IgD-negative memory B cell (primary cell): ENCODE measurements around the gene IPO13. TPM values are rescaled to one million over a fixed set of nuclear protein-coding genes. Genes with fewer than 3 reads are reported as not detected.

Experiments used
- H3K27ac Mint-ChIP-seq, 3 donors: one replicate each; pipeline ENCODE4 v1.8.0; 2020 to 2022; ENCODE audit warnings: mild to moderate bottlenecking in 3 of 3, mixed read lengths in 3 of 3, moderate library complexity in 1 of 3
- H3K27me3 Mint-ChIP-seq: one replicate; pipeline ENCODE4 v1.8.0; 2021; ENCODE audit warnings: mixed read lengths
- H3K36me3 Mint-ChIP-seq: one replicate; pipeline ENCODE4 v1.8.0; 2020; ENCODE audit warnings: mild to moderate bottlenecking, mixed read lengths
- H3K4me1 Mint-ChIP-seq, 3 donors: one replicate each; pipeline ENCODE4 v1.8.0; 2020 to 2022; ENCODE audit warnings: mixed read lengths in 3 of 3, mild to moderate bottlenecking in 1 of 3
- H3K4me3 Mint-ChIP-seq, 4 donors: one replicate each; pipeline ENCODE4 v1.8.0; 2020 to 2022; ENCODE audit warnings: mild to moderate bottlenecking in 4 of 4, mixed read lengths in 4 of 4, moderate library complexity in 3 of 4
- H3K9me3 Mint-ChIP-seq, 3 donors: one replicate each; pipeline ENCODE4 v1.8.0; 2020 to 2021; ENCODE audit warnings: mixed read lengths in 3 of 3, mild to moderate bottlenecking in 1 of 3
- polyA plus RNA-seq: library from polyadenylated mRNA; unstranded; fragments of 300-500 nt; fragmentation: Illumina TruSeq; gene quantifications from one replicate; pipeline ENCODE4 v1.2.3, GENCODE V29; 2021

The IPO13 gene
- polyA plus RNA-seq, 1 donor from 2014 or later, result 14.9 TPM

- Mint-ChIP-seq H3K27me3 (no peaks in the 10 kb centered on the region), H3K36me3 (peaks cover 3% of the 10 kb centered on the region), H3K4me1 (peaks cover 4 to 10% (median 8%) of the 10 kb centered on the region in 3 donors), H3K9me3 (no peaks in the 10 kb centered on the region), H3K4me3 (no peak overlapping the region), H3K27ac (no peak overlapping the region)
Measured at GRCh38 chr1:43953361-43953760, 6.6 kb downstream of the IPO13 start.

- Mint-ChIP-seq H3K4me1 (peaks cover 0 to 6% (median 6%) of the 10 kb centered on the region in 3 donors), H3K27me3 (no peaks in the 10 kb centered on the region), H3K4me3 (no peak overlapping the region), H3K9me3 (no peaks in the 10 kb centered on the region), H3K27ac (no peak overlapping the region), H3K36me3 (peaks cover 3% of the 10 kb centered on the region)
Measured at GRCh38 chr1:43954036-43954435, 7.3 kb downstream of the IPO13 start.

GRCh38 chr1:43956234-43956633 is 9.5 kb downstream of the IPO13 start:
- Mint-ChIP-seq H3K4me1 (no peaks in the 10 kb centered on the region), H3K27me3 (no peaks in the 10 kb centered on the region), H3K9me3 (no peaks in the 10 kb centered on the region), H3K4me3 (no peak overlapping the region), H3K27ac (no peak overlapping the region), H3K36me3 (peaks cover 2% of the 10 kb centered on the region)

GRCh38 chr1:43957407-43958040 is 10.8 kb downstream of the IPO13 start:
- Mint-ChIP-seq H3K4me3 (no peak overlapping the region), H3K9me3 (no peaks in the 10 kb centered on the region), H3K27me3 (no peaks in the 10 kb centered on the region), H3K36me3 (peaks cover 2% of the 10 kb centered on the region), H3K27ac (peak overlapping the region in 1 of 3 donors; percentile 14), H3K4me1 (no peaks in the 10 kb centered on the region)

- Mint-ChIP-seq H3K9me3 (no peaks in the 10 kb centered on the region), H3K4me1 (no peaks in the 10 kb centered on the region), H3K4me3 (no peak overlapping the region), H3K27me3 (no peaks in the 10 kb centered on the region), H3K36me3 (peaks cover 2% of the 10 kb centered on the region), H3K27ac (no peak overlapping the region)
Measured at GRCh38 chr1:43958351-43959255, 11.9 kb downstream of the IPO13 start.

- Mint-ChIP-seq H3K36me3 (peaks cover 2% of the 10 kb centered on the region), H3K27ac (no peak overlapping the region), H3K4me3 (no peak overlapping the region), H3K27me3 (no peaks in the 10 kb centered on the region), H3K4me1 (no peaks in the 10 kb centered on the region), H3K9me3 (no peaks in the 10 kb centered on the region)
Measured at GRCh38 chr1:43960798-43961197, 14.0 kb downstream of the IPO13 start.

- Mint-ChIP-seq H3K9me3 (no peaks in the 10 kb centered on the region), H3K27ac (no peak overlapping the region), H3K4me1 (no peaks in the 10 kb centered on the region), H3K27me3 (no peaks in the 10 kb centered on the region), H3K4me3 (no peak overlapping the region), H3K36me3 (peaks cover 2% of the 10 kb centered on the region)
Measured at GRCh38 chr1:43961692-43962091, 14.9 kb downstream of the IPO13 start.

- Mint-ChIP-seq H3K9me3 (no peaks in the 10 kb centered on the region), H3K27ac (peak overlapping the region in 1 of 3 donors; percentile 19), H3K4me1 (no peaks in the 10 kb centered on the region), H3K36me3 (peaks cover 2% of the 10 kb centered on the region), H3K4me3 (no peak overlapping the region), H3K27me3 (no peaks in the 10 kb centered on the region)
Measured at GRCh38 chr1:43962324-43962723, 15.6 kb downstream of the IPO13 start.

- Mint-ChIP-seq H3K9me3 (peaks cover 0 to 2% (median 0%) of the 10 kb centered on the region in 3 donors), H3K4me1 (no peaks in the 10 kb centered on the region), H3K4me3 (no peak overlapping the region), H3K27me3 (no peaks in the 10 kb centered on the region), H3K27ac (no peak overlapping the region), H3K36me3 (peaks cover 2% of the 10 kb centered on the region)
Measured at GRCh38 chr1:43963006-43963405, 16.3 kb downstream of the IPO13 start.

- Mint-ChIP-seq H3K27ac (no peak overlapping the region), H3K4me1 (no peaks in the 10 kb centered on the region), H3K27me3 (no peaks in the 10 kb centered on the region), H3K36me3 (peaks cover 4% of the 10 kb centered on the region), H3K9me3 (peaks cover 0 to 2% (median 0%) of the 10 kb centered on the region in 3 donors), H3K4me3 (no peak overlapping the region)
Measured at GRCh38 chr1:43963890-43964289, 17.1 kb downstream of the IPO13 start.

- no peaks in the 10 kb centered on the region for H3K27me3 Mint-ChIP-seq
- H3K4me3 Mint-ChIP-seq, result no peak overlapping the region
- peaks cover 0 to 2% (median 0%) of the 10 kb centered on the region in 3 donors for H3K9me3 Mint-ChIP-seq
- H3K4me1 Mint-ChIP-seq, result peaks cover 3 to 8% (median 5%) of the 10 kb centered on the region in 3 donors
- no peak overlapping the region for H3K27ac Mint-ChIP-seq
- H3K36me3 Mint-ChIP-seq, result peaks cover 4% of the 10 kb centered on the region
Measured at GRCh38 chr1:43965316-43965715, 18.6 kb downstream of the IPO13 start.

GRCh38 chr1:43968348-43968948 is 21.7 kb downstream of the IPO13 start:
- Mint-ChIP-seq H3K9me3 (peaks cover 0 to 2% (median 0%) of the 10 kb centered on the region in 3 donors), H3K27me3 (no peaks in the 10 kb centered on the region), H3K36me3 (peaks cover 2% of the 10 kb centered on the region), H3K27ac (no peak overlapping the region), H3K4me3 (peak overlapping the region in 1 of 4 donors; percentile 39), H3K4me1 (peaks cover 7 to 16% (median 8%) of the 10 kb centered on the region in 3 donors)

GRCh38 chr1:43969416-43969745 is 22.6 kb downstream of the IPO13 start:
- H3K27me3 Mint-ChIP-seq, result no peaks in the 10 kb centered on the region
- H3K4me3 Mint-ChIP-seq, result peak overlapping the region; percentile 93 to 99 (median 96)
- peaks cover 2% of the 10 kb centered on the region for H3K36me3 Mint-ChIP-seq
- H3K4me1 Mint-ChIP-seq, result peaks cover 13 to 16% (median 16%) of the 10 kb centered on the region in 3 donors
- peaks cover 0 to 2% (median 0%) of the 10 kb centered on the region in 3 donors for H3K9me3 Mint-ChIP-seq
- peak overlapping the region; percentile 40 to 92 (median 63) for H3K27ac Mint-ChIP-seq

- H3K4me3 Mint-ChIP-seq, result peak within 1 kb of the TSS; percentile 93 to 99 (median 96)
- H3K36me3 Mint-ChIP-seq, result peaks cover 2% of the 10 kb centered on the region
- H3K4me1 Mint-ChIP-seq, result peaks cover 15 to 16% (median 16%) of the 10 kb centered on the region in 3 donors
- H3K27me3 Mint-ChIP-seq, result no peaks in the 10 kb centered on the region
- peak within 1 kb of the TSS; percentile 40 to 92 (median 63) for H3K27ac Mint-ChIP-seq
- peaks cover 0 to 2% (median 0%) of the 10 kb centered on the region in 3 donors for H3K9me3 Mint-ChIP-seq
Measured at GRCh38 chr1:43969746-43970466, 23.2 kb downstream of the IPO13 start, which contains the start of gene DPH2. Gene DPH2, plus strand, starts transcription at chr1:43970010. Its CDS starts 166 bp downstream, at chr1:43970176.
